ENCODE measurements around the gene MED26. TPM values are rescaled to one million over a fixed set of nuclear protein-coding genes. Genes with fewer than 3 reads are reported as not detected.
A peak's percentile ranks its signal among the peaks of the same experiment; 100 is the strongest.
"Not testable (repeated sequence)": the region's sequence is repeated elsewhere in the genome, so short reads cannot be mapped to it uniquely, and the experiment has no call there.

MED26 gene
- total RNA-seq, 1 donor from 2014 or later, result 7.0 TPM

DNA sequence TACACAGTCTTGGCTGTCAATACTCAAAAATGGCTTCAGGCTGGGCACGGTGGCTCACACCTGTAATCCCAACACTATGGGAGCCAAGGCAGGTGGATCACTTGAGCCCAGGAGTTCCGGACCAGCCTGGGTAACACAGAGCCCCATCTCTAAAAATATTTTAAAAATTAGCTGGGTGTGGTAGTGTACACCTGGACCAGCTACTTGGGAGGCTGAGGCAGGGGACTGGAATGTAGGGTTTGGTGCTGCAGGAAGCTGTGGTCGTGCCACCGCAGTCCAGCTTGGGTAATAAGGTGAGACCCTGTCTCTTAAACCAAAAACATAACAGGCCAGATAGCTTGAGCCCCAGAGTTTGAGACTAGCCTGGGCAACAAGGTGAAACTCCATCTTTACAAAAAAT, 79.0 kb downstream of the MED26 start:
- H3K36me3 ChIP-seq (ENCODE audit: control insufficient read depth, insufficient read depth, low read length), result no peaks in the 10 kb centered on the region
- H3K27me3 ChIP-seq (ENCODE audit: control insufficient read depth, insufficient read depth, low read length), result no peaks in the 10 kb centered on the region
- no peak for DNase-seq (ENCODE audit: low read depth)
- TF ChIP-seq, protein P1, sequence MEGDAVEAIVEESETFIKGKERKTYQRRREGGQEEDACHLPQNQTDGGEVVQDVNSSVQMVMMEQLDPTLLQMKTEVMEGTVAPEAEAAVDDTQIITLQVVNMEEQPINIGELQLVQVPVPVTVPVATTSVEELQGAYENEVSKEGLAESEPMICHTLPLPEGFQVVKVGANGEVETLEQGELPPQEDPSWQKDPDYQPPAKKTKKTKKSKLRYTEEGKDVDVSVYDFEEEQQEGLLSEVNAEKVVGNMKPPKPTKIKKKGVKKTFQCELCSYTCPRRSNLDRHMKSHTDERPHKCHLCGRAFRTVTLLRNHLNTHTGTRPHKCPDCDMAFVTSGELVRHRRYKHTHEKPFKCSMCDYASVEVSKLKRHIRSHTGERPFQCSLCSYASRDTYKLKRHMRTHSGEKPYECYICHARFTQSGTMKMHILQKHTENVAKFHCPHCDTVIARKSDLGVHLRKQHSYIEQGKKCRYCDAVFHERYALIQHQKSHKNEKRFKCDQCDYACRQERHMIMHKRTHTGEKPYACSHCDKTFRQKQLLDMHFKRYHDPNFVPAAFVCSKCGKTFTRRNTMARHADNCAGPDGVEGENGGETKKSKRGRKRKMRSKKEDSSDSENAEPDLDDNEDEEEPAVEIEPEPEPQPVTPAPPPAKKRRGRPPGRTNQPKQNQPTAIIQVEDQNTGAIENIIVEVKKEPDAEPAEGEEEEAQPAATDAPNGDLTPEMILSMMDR (IDR thresholded peaks at IDR 0.05; ENCODE audit: insufficient read depth, low read length, poor library complexity, severe bottlenecking), result no peak
- H3K4me3 ChIP-seq (ENCODE audit: low read depth, low read length), result no peak overlapping the region

DNA sequence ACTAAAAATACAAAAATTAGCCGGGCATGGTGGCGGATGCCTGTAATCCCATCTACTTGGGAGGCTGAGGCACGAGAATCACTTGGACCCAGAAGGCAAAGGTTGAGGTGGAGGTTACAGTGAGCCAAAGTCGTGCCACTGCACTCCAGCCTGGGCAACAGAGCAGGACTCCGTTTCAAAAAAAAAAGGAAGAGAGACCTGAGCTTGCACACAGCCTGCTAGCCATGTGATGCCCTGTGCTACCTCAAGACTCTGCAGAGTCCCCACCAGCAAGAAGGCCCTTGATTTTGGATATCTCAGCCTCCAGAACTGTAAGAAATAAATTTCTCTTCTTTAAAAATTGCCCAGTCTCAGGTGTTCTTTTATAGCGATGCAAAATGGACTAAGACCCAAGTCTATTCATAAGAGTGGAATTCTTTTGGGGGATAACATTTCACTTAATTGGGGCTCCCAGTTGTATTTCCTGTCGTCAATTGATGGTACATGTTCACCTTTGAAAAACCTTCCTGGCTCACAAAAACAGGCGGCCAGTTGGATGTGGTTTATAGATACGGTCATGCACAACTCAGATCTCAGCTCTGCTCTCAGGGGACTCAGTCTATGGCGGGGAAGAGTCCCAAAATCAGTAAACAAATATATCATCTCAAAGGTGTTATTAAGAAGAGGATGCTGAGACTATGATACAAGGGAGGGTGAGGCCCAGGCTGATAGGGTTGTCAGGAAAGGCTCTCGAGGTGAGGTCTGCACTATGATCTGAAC, 83.4 kb downstream of the MED26 start:
- no peak for DNase-seq (ENCODE audit: low read depth)
- H3K36me3 ChIP-seq (ENCODE audit: control insufficient read depth, insufficient read depth, low read length), result peaks cover 1% of the 10 kb centered on the region
- TF ChIP-seq, protein P1 (IDR thresholded peaks at IDR 0.05; ENCODE audit: insufficient read depth, low read length, poor library complexity, severe bottlenecking), result no peak

DNA sequence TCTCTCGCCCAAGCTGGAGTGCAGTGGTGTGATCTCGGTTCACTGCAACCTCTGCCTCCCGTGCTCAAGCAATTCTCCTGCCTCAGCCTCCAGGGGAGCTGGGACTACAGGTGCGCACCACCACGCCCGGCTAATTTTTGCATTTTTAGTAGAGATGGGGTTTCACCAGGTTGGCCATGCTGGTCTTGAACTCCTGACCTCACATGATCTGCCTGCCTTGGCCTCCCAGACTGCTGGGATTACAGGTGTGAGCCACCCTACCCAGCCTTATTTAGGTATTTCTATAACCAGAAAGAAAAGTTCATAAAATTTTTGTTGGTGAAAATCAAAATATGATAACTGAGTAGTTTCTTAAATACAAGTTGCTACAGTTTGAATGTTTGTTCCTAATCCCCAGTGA, 84.3 kb downstream of the MED26 start:
- H3K27me3 ChIP-seq (ENCODE audit: control insufficient read depth, insufficient read depth, low read length); H3K4me3 ChIP-seq (ENCODE audit: low read depth, low read length); DNase-seq (ENCODE audit: low read depth); H3K36me3 ChIP-seq (ENCODE audit: control insufficient read depth, insufficient read depth, low read length): not testable (repeated sequence)

More for the DNA sequence above, 83.4 kb downstream of the MED26 start:
- Histone ChIP-seq H3K27me3 (ENCODE audit: control insufficient read depth, insufficient read depth, low read length) (no peaks in the 10 kb centered on the region), H3K4me3 (ENCODE audit: low read depth, low read length) (no peak overlapping the region)

DNA sequence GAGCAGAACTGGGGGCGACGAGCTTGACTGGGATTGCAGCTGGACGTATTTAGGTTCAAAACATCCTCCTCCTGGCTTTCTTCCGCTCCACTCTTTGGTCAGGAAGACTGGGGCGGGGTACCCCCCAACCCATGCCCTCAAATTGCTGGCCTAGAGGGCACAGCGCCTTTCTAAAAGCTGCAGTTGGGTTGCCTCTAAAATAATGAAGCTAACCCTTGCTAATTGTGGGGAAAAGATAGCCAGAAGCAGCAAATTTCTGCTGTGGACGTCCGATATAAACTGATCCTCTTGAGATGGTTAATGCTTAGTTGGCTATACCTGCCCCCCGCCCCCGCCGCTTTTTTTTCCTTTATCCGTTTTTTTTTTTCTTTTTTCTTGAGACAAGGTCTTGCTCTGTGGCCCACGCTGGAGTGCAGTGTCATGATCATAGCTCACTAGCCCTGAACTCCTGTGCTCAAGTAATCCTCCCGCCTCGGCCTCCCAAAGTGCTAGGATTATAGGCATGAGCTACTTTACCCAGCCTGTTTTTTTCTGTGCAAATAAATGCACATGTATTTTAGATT, 85.0 kb downstream of the MED26 start:
- no peak for DNase-seq (ENCODE audit: low read depth)
- no peaks in the 10 kb centered on the region for H3K27me3 ChIP-seq (ENCODE audit: control insufficient read depth, insufficient read depth, low read length)
- TF ChIP-seq, protein P1 (IDR thresholded peaks at IDR 0.05; ENCODE audit: insufficient read depth, low read length, poor library complexity, severe bottlenecking), result no peak
- peak overlapping the region; percentile 99 for H3K4me3 ChIP-seq (ENCODE audit: low read depth, low read length)
- peaks cover 3% of the 10 kb centered on the region for H3K36me3 ChIP-seq (ENCODE audit: control insufficient read depth, insufficient read depth, low read length)

DNA sequence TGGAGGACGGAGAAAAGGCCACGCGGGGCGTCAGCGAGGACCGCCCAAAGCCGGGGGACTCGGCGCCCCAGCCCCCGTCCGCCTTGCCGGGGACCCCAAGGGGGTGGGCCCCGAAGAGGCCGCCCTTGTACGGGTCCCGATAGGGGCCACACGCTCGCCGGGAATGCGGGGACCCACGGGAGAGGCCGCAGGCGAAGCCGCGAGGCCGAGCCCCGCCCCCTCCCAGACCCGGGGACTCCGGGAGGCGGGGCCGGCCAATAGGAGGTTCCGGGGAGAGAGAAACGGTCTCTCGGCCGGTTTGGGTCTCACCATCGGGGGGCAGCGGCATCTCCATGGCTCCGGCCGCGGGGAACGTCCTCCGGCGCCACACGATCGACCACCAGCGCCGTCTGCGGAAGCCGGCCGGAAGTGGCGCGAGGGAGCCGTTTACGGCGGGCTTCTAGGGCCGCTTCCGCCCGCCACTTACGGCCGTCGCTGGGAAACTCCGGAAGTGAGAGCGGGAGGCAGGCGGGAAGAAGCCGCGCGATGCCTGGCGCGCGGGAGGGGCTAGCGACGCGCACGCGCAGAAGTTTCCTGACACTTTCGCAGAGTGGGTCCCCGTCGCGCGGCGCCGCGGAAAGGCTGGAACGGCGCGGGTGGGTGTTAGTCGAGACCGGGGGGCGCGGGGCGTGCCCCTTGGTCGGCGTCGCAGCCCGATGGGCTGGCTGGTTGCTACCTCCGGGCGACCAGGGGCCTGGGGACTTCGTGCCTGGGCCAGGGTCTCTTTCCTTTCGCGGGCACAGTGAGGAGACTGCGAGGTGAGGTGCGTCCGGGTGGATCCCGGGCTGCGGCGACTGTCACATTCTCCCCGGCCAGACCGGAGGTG, 85.7 kb downstream of the MED26 start, which contains the start of gene CHERP:
Gene CHERP (minus strand): TSS at position 393 of the 865 bp plus-strand sequence. CDS start 59 bp downstream, at position 334.
- Histone ChIP-seq H3K36me3 (ENCODE audit: control insufficient read depth, insufficient read depth, low read length) (peaks cover 4% of the 10 kb centered on the region), H3K4me3 (ENCODE audit: low read depth, low read length) (peak within 1 kb of the TSS; percentile 99), H3K27me3 (ENCODE audit: control insufficient read depth, insufficient read depth, low read length) (no peaks in the 10 kb centered on the region)
- TF ChIP-seq, protein P1 (IDR thresholded peaks at IDR 0.05; ENCODE audit: insufficient read depth, low read length, poor library complexity, severe bottlenecking), result no peak
- DNase-seq (ENCODE audit: low read depth), result peak; percentile 58

DNA sequence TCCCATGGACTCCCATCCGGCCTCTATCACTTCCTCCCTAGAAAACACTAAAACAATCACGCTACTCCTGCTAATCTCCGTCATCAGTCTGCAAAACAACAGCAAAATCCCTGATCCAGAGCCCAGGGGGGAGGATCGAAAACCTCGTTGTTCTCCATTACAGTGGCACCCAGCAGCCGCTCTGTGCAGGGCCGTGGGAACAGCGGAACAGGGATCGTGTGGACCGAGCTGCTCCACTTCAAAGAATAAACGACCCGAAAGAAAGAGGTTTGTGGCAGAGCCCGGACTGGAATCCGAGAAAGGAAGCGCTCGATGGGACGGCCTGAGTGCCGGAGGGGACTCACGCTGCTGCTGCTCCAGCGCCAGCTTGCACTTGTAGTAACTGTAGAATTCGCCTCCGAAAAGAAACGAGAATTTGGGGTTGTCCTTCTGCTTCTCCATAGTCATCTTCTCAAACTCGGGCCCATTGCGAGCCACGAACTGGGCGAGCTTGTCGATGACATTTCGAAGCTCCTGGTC, 86.4 kb downstream of the MED26 start:
- TF ChIP-seq, protein P1 (IDR thresholded peaks at IDR 0.05; ENCODE audit: insufficient read depth, low read length, poor library complexity, severe bottlenecking), result no peak
- Histone ChIP-seq H3K4me3 (ENCODE audit: low read depth, low read length) (peak overlapping the region; percentile 99), H3K27me3 (ENCODE audit: control insufficient read depth, insufficient read depth, low read length) (no peaks in the 10 kb centered on the region), H3K36me3 (ENCODE audit: control insufficient read depth, insufficient read depth, low read length) (peaks cover 4% of the 10 kb centered on the region)
- no peak for DNase-seq (ENCODE audit: low read depth)

All from kidney epithelial cell (primary cell).